ENCODE measurements around the gene ZHX3.

GRCh38 chr20:41214202-41214601, 103.3 kb downstream of the ZHX3 start:
- no peak for TF ChIP-seq POLR2A (IDR thresholded peaks at IDR 0.05)
- TF ChIP-seq POLR2AphosphoS5 (IDR thresholded peaks at IDR 0.05), result no peak

Data from spleen (tissue), 3 donors.